NB4 (cell line): ENCODE results near the gene VPS54.

ENCODE experiments used
- DNase-seq: peaks from one replicate; pipeline ENCODE4 v3.0.0; 2010; ENCODE audit warnings: low read depth
- H3K4me3 ChIP-seq: one replicate; pipeline ENCODE4 v1.5.1; 2011; ENCODE audit warnings: mild to moderate bottlenecking, low read depth, low read length, moderate library complexity
- MYC ChIP-seq: IDR thresholded peaks from 2 replicates; pipeline ENCODE4 v1.6.1; 2011; ENCODE audit warnings: low read depth, low read length
- POLR2A ChIP-seq: IDR thresholded peaks from 2 replicates; pipeline ENCODE4 v1.6.1; 2011; ENCODE audit warnings: mild to moderate bottlenecking; ENCODE audit not compliant: insufficient read length; ENCODE audit errors: extremely low read depth
- TF ChIP-seq, protein P1 (sequence below): IDR thresholded peaks from one replicate; pipeline ENCODE4 v1.5.1; 2012; ENCODE audit warnings: low read depth, low read length
- TF ChIP-seq, protein P2 (sequence below): IDR thresholded peaks from 2 replicates; pipeline ENCODE4 v1.6.1; 2011; ENCODE audit warnings: low read depth, low read length

Gene VPS54

DNA sequence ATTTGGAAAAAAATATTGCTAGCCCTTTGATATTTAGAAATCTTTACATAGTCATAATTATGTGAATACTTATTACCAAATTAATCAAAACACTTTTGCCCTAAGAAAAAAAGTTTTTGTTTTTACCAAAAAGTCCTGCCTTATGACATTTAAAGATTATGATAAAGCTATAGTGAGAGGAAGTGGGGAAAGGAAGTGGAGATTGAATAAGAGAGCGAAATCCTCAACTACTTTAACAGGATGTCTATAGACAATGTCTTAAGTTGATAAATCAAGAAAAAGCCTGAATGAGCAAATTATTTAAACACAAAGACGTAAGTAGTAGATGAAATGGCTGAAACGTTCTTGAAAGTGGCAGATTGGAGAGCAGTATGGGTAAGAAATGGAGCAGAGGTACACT is 20.9 kb upstream of the VPS54 start:
- H3K4me3 ChIP-seq = no peak overlapping the region
- no peak for DNase-seq
- TF ChIP-seq POLR2A (no peak), MYC (no peak)
- TF ChIP-seq, protein P1, sequence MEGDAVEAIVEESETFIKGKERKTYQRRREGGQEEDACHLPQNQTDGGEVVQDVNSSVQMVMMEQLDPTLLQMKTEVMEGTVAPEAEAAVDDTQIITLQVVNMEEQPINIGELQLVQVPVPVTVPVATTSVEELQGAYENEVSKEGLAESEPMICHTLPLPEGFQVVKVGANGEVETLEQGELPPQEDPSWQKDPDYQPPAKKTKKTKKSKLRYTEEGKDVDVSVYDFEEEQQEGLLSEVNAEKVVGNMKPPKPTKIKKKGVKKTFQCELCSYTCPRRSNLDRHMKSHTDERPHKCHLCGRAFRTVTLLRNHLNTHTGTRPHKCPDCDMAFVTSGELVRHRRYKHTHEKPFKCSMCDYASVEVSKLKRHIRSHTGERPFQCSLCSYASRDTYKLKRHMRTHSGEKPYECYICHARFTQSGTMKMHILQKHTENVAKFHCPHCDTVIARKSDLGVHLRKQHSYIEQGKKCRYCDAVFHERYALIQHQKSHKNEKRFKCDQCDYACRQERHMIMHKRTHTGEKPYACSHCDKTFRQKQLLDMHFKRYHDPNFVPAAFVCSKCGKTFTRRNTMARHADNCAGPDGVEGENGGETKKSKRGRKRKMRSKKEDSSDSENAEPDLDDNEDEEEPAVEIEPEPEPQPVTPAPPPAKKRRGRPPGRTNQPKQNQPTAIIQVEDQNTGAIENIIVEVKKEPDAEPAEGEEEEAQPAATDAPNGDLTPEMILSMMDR = no peak
- TF ChIP-seq, protein P2, sequence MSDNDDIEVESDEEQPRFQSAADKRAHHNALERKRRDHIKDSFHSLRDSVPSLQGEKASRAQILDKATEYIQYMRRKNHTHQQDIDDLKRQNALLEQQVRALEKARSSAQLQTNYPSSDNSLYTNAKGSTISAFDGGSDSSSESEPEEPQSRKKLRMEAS = no peak

DNA sequence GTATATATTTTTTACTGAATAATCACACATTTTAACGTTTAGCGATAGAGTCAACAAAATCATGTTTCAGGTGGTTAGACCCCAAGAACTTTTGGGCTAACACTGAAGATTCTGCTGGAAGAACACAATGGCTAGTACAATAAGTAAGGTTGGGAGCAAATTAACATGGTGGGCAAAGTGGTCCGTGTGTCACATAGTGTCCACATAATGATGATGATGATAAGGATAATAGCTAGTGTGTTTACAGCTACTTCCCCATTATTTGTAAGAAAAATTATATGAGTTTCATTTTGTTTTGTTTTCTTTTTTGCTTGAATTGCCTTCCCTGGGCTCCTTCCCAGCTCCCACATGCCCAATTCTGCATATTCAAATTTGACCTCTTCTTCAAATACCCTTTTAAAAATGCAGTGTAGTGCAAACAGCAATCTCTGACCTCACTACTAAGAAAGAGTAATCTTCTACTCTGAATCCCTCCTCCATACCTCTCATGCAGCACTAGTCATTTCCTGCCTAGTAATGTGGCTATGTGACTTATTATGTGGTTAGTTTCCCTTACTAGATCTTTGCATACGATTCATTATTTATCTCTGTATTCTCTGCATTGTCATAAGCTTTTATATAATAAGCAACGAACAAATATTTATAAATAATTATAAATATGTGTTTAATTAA is 16.9 kb upstream of the VPS54 start:
- TF ChIP-seq, protein P2 = no peak
- TF ChIP-seq, protein P1 = no peak
- TF ChIP-seq POLR2A = no peak
- TF ChIP-seq MYC = no peak
- no peak overlapping the region for H3K4me3 ChIP-seq
- peak; percentile 65 for DNase-seq

DNA sequence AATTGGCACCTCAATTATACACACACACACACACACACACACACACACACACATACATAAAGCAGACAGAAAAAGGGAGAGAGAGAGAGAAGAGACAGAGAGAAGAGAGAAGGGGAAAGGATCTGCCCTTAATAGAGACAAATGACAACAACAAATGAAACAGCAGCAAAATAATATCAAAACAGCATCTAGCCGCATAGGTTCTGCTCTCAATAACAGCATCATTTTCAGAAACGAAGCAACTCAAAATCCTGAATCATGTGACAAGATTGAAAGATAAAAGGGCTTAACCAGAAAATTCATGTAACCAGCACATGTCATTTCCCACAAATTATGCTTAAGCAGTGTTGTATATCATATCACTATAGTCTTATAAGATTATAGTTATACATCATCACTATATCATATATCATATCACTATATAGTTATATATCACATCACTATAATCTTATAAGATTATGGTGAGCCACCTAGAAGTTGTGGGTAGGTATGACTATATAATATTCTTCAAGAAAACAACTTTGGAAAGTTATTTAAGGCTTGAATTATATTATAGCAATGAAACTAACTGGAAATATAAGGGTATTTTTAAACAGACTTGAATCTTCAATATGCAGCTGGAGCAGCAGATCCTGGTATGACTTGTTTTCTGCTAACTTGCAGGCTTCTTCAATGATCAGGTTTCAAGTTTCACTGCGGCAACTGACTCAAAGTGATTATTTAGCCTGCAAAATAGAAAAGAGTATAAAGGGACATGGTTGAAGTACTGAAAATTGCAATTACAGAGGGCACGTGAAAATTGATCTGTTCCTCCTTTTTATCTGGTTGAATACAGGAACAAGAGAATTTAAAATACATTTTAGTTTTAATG is 16.1 kb upstream of the VPS54 start:
- DNase-seq = no peak
- no peak overlapping the region for H3K4me3 ChIP-seq
- TF ChIP-seq, protein P2 = no peak
- TF ChIP-seq, protein P1 = no peak
- no peak for TF ChIP-seq MYC
- TF ChIP-seq POLR2A = no peak

DNA sequence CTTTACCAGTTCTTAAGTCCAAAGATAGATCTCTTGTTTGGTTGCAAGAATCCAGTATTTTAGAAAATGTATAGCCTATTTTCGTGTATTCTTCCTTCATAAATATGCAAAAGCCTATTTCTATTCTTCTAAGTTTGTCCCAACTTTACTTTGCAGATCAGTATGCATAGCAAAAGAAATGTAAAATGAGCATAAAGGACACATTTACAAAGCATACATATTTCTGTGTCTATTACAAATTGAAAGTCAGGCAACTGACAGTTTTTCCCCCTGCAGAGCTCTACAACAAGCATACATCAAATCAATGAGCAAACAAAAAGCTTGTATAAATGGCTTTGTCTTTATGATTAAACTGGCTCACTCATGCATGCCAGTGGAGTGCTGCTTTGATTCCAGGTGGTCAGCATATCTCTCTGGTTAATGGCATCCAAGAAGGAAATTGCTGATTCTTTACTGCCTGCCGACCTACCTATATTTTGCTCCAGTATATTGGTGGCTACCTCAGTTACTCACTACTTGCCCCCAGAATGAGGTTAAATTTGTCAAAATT is 10.0 kb upstream of the VPS54 start:
- TF ChIP-seq, protein P2 = no peak
- no peak for TF ChIP-seq POLR2A
- TF ChIP-seq, protein P1 = no peak
- TF ChIP-seq MYC = no peak
- DNase-seq = no peak
- no peak overlapping the region for H3K4me3 ChIP-seq

DNA sequence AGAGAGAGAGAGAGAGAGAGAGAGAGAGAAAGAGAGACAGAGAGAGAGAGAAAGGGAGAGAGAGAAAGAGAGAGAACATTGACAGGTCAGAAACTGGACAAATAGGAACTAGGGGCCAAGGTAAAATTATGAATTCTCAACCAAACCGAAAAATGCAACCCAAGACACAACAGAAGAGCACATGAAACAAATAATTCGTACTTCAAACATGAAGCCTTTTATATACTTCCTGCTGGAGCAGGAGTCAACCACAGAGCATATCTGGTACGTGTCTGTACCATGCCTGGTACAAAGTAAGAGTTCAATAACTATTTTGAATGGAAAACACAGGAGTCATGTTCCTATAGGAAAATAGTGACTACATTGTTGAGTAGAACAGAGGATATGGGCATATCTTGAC is 6.5 kb upstream of the VPS54 start:
- TF ChIP-seq MYC (no peak), POLR2A (no peak)
- TF ChIP-seq, protein P2 = no peak
- TF ChIP-seq, protein P1 = no peak
- H3K4me3 ChIP-seq = no peak overlapping the region
- DNase-seq = no peak
